NB4 (cell line): ENCODE measurements around the gene GRM8.

Experiments
- DNase-seq: peaks from one replicate; pipeline ENCODE4 v3.0.0; 2010; ENCODE audit warnings: low read depth
- H3K4me3 ChIP-seq: one replicate; pipeline ENCODE4 v1.5.1; 2011; ENCODE audit warnings: mild to moderate bottlenecking, low read depth, low read length, moderate library complexity
- MYC ChIP-seq: IDR thresholded peaks from 2 replicates; pipeline ENCODE4 v1.6.1; 2011; ENCODE audit warnings: low read depth, low read length
- POLR2A ChIP-seq: IDR thresholded peaks from 2 replicates; pipeline ENCODE4 v1.6.1; 2011; ENCODE audit warnings: mild to moderate bottlenecking; ENCODE audit not compliant: insufficient read length; ENCODE audit errors: extremely low read depth
- TF ChIP-seq, protein P1 (sequence below): IDR thresholded peaks from 2 replicates; pipeline ENCODE4 v1.6.1; 2011; ENCODE audit warnings: low read depth, low read length
- TF ChIP-seq, protein P2 (sequence below): IDR thresholded peaks from one replicate; pipeline ENCODE4 v1.5.1; 2012; ENCODE audit warnings: low read depth, low read length

GRM8 gene

GRCh38 chr7:126605056-126605455 is 647.7 kb downstream of the GRM8 start:
- TF ChIP-seq, protein P1, sequence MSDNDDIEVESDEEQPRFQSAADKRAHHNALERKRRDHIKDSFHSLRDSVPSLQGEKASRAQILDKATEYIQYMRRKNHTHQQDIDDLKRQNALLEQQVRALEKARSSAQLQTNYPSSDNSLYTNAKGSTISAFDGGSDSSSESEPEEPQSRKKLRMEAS, result no peak
- TF ChIP-seq, protein P2, sequence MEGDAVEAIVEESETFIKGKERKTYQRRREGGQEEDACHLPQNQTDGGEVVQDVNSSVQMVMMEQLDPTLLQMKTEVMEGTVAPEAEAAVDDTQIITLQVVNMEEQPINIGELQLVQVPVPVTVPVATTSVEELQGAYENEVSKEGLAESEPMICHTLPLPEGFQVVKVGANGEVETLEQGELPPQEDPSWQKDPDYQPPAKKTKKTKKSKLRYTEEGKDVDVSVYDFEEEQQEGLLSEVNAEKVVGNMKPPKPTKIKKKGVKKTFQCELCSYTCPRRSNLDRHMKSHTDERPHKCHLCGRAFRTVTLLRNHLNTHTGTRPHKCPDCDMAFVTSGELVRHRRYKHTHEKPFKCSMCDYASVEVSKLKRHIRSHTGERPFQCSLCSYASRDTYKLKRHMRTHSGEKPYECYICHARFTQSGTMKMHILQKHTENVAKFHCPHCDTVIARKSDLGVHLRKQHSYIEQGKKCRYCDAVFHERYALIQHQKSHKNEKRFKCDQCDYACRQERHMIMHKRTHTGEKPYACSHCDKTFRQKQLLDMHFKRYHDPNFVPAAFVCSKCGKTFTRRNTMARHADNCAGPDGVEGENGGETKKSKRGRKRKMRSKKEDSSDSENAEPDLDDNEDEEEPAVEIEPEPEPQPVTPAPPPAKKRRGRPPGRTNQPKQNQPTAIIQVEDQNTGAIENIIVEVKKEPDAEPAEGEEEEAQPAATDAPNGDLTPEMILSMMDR, result no peak
- TF ChIP-seq MYC, result no peak
- no peak overlapping the region for H3K4me3 ChIP-seq
- no peak for DNase-seq

DNA sequence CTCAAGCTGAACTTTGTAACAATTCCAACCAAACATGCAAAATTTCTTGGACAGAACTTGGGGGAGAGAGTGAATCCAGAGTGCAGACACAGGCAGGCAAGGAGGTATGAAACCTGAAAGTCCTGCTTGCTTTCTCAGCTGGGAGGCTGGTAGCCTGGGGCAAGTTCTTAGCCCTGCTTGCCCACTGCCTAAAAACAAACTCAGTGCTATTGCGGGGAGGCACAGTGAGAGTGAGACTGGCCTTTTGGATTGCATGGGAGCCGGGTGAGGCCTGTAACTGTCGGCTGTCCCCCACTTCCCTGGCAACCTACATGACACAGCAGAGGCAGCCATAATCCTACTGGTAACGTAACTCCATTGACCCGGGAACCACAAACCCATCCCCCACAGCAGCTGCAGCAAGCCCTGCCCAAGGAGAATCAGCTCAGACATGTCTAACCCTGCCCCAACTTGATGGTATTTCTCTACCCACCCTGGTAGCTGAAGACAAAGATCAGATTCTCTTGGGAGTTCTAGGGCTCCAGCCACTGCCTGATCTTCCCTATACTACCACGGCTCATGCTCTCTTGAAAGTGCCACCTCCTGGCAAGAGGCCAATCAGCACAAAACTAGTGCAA is 663.6 kb downstream of the GRM8 start:
- no peak overlapping the region for H3K4me3 ChIP-seq
- peak; percentile 40 for DNase-seq
- TF ChIP-seq POLR2A (no peak), MYC (no peak)
- TF ChIP-seq, protein P1, result no peak
- TF ChIP-seq, protein P2, result no peak

GRCh38 chr7:126578338-126578737 is 674.4 kb downstream of the GRM8 start:
- DNase-seq, result no peak
- no peak for TF ChIP-seq MYC
- TF ChIP-seq, protein P2, result no peak
- no peak for TF ChIP-seq POLR2A
- TF ChIP-seq, protein P1, result no peak
- no peak overlapping the region for H3K4me3 ChIP-seq

- H3K4me3 ChIP-seq, result no peak overlapping the region
- TF ChIP-seq, protein P2, result no peak
- TF ChIP-seq, protein P1, result no peak
- TF ChIP-seq MYC, result no peak
- no peak for TF ChIP-seq POLR2A
- no peak for DNase-seq
Observed at GRCh38 chr7:126574276-126575250, 678.2 kb downstream of the GRM8 start.

DNA sequence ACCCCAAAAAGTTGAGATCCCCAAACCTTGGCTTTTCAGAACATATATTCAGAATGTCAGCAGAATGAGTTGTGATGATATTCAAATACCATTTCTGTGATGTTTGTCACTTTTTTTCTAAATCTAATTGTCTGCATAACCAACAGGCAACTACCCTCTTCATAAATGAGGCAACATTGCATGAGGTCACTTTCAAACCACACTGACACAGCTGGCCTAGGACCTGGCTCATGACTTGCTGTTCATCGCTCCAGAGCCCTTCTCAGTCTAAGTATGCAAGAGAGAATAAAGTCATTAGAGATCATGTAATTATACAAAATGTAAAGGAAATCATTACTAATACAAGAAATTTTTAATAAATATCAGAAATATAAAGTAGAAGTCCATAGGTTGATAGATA is 681.9 kb downstream of the GRM8 start:
- TF ChIP-seq, protein P2, result no peak
- no peak for TF ChIP-seq POLR2A
- TF ChIP-seq, protein P1, result no peak
- TF ChIP-seq MYC, result no peak
- no peak overlapping the region for H3K4me3 ChIP-seq
- no peak for DNase-seq
